SK-N-MC (cell line): ENCODE results near the gene CD34.

Experiments
- EZH2 ChIP-seq: fragments of 200-600 bp; sonication (generic); IDR thresholded peaks from one replicate; pipeline ENCODE4 v1.6.1; 2017; ENCODE audit warnings: antibody characterized with exemption
- FOXP2 ChIP-seq: optimal IDR thresholded peaks from 2 replicates; pipeline ENCODE3; 2011; ENCODE audit warnings: mild to moderate bottlenecking, moderate library complexity; ENCODE audit not compliant: insufficient read depth; ENCODE audit errors: extremely low read length, control extremely low read depth
- POLR2AphosphoS5 ChIP-seq: IDR thresholded peaks from 2 replicates; pipeline ENCODE4 v1.6.1; 2012; ENCODE audit warnings: mild to moderate bottlenecking, low read depth, low read length, borderline replicate concordance

GRCh38 chr1:207887542-207888201 is 23.3 kb downstream of the CD34 start:
- TF ChIP-seq EZH2, result no peak
- TF ChIP-seq POLR2AphosphoS5, result no peak
- no peak for TF ChIP-seq FOXP2
